Hepatocyte (in vitro differentiated cells): ENCODE data around the gene EIF3B. TPM values are rescaled to one million over a fixed set of nuclear protein-coding genes. Genes with fewer than 3 reads are reported as not detected.
"Not testable (repeated sequence)": the region's sequence is repeated elsewhere in the genome, so short reads cannot be mapped to it uniquely, and the experiment has no call there.

Experiments
- DNase-seq: peaks from one replicate; pipeline ENCODE4 v3.0.0-alpha.2; 2016; ENCODE audit warnings: low spot score
- H2AFZ ChIP-seq: fragments of 200-600 bp; sonication (generic); 2 replicates; pipeline ENCODE4 v1.6.0; 2016; ENCODE audit warnings: antibody characterized with exemption, mild to moderate bottlenecking
- H3K27ac ChIP-seq: fragments of 200-600 bp; sonication (generic); 2 replicates; pipeline ENCODE4 v1.5.1; 2016; ENCODE audit warnings: mild to moderate bottlenecking
- H3K27me3 ChIP-seq: fragments of 200-600 bp; sonication (generic); 2 replicates; pipeline ENCODE4 v1.6.1; 2016
- H3K36me3 ChIP-seq: fragments of 200-600 bp; sonication (generic); replicated peaks from 2 replicates; pipeline ENCODE4 v1.5.1; 2016; ENCODE audit warnings: low read depth; ENCODE audit not compliant: insufficient read depth
- H3K4me1 ChIP-seq: fragments of 200-600 bp; sonication (generic); 2 replicates; pipeline ENCODE4 v1.5.1; 2016; ENCODE audit warnings: mild to moderate bottlenecking, moderate library complexity; ENCODE audit not compliant: insufficient read depth
- H3K4me2 ChIP-seq: fragments of 200-600 bp; sonication (generic); 2 replicates; pipeline ENCODE4 v1.6.0; 2016
- H3K4me3 ChIP-seq: fragments of 200-600 bp; sonication (generic); 2 replicates; pipeline ENCODE4 v1.5.1; 2016; ENCODE audit warnings: mild to moderate bottlenecking
- H3K79me2 ChIP-seq: fragments of 200-600 bp; sonication (generic); 2 replicates; pipeline ENCODE4 v1.6.0; 2017; ENCODE audit warnings: mild to moderate bottlenecking
- H3K9me2 ChIP-seq: fragments of 200-600 bp; sonication (generic); replicated peaks from 2 replicates; pipeline ENCODE4 v1.6.0; 2017; ENCODE audit warnings: mild to moderate bottlenecking; ENCODE audit not compliant: insufficient read depth
- H3K9me3 ChIP-seq: fragments of 200-600 bp; sonication (generic); 2 replicates; pipeline ENCODE4 v1.5.1; 2016; ENCODE audit warnings: low read depth, mild to moderate bottlenecking
- H4K20me1 ChIP-seq: fragments of 200-600 bp; sonication (generic); 2 replicates; pipeline ENCODE4 v1.6.0; 2016; ENCODE audit warnings: mild to moderate bottlenecking; ENCODE audit not compliant: insufficient read depth, poor library complexity, severe bottlenecking
- EZH2 ChIP-seq: fragments of 200-600 bp; sonication (generic); IDR thresholded peaks from 2 replicates; pipeline ENCODE4 v1.6.1; 2016; ENCODE audit warnings: antibody characterized with exemption, mild to moderate bottlenecking, borderline replicate concordance
- EZH2phosphoT487 ChIP-seq: fragments of 200-600 bp; sonication (generic); IDR thresholded peaks from one replicate; pipeline ENCODE4 v1.6.1; 2018; ENCODE audit warnings: antibody characterized with exemption, mild to moderate bottlenecking, low read depth, moderate library complexity; ENCODE audit not compliant: unreplicated experiment, severe bottlenecking
- WGBS: methylation state at CpG from one replicate; pipeline ENCODE4 v1.1.6; 2016; ENCODE audit warnings: low lambda C conversion rate; ENCODE audit errors: missing lambda C conversion rate; 5-methylcytosine and 5-hydroxymethylcytosine counted together
- polyA plus RNA-seq: library from polyadenylated mRNA; unstranded; fragments of >200 nt; fragmentation: Nextera tagmentation; extraction: Ambion mirVana; gene quantifications from 2 replicates; pipeline ENCODE4 v1.2.1, GENCODE V29; 2016
- total RNA-seq: library from RNA; depleted of rRNA; stranded (reverse); fragments of >200 nt; gene quantifications from 2 replicates; pipeline ENCODE4 v1.2.3, GENCODE V29; 2014
- TF ChIP-seq, protein P1 (sequence below): fragments of 200-600 bp; sonication (generic); IDR thresholded peaks from 2 replicates; pipeline ENCODE4 v1.5.1; 2016; ENCODE audit warnings: antibody characterized with exemption, mild to moderate bottlenecking; ENCODE audit not compliant: poor library complexity

The EIF3B gene
- total and polyA plus RNA-seq, 2 experiments from 2014 or later: 122 to 145 TPM

GRCh38 chr7:2388637-2388954 lies 34.0 kb downstream of the EIF3B start:
- TF ChIP-seq EZH2phosphoT487 (no peak), EZH2 (no peak)
- TF ChIP-seq, protein P1, sequence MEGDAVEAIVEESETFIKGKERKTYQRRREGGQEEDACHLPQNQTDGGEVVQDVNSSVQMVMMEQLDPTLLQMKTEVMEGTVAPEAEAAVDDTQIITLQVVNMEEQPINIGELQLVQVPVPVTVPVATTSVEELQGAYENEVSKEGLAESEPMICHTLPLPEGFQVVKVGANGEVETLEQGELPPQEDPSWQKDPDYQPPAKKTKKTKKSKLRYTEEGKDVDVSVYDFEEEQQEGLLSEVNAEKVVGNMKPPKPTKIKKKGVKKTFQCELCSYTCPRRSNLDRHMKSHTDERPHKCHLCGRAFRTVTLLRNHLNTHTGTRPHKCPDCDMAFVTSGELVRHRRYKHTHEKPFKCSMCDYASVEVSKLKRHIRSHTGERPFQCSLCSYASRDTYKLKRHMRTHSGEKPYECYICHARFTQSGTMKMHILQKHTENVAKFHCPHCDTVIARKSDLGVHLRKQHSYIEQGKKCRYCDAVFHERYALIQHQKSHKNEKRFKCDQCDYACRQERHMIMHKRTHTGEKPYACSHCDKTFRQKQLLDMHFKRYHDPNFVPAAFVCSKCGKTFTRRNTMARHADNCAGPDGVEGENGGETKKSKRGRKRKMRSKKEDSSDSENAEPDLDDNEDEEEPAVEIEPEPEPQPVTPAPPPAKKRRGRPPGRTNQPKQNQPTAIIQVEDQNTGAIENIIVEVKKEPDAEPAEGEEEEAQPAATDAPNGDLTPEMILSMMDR: no peak
- Histone ChIP-seq H3K9me3 (no peaks in the 10 kb centered on the region), H3K4me1 (peaks cover 5% of the 10 kb centered on the region), H4K20me1 (no peaks in the 10 kb centered on the region), H2AFZ (no peak overlapping the region), H3K27me3 (no peaks in the 10 kb centered on the region), H3K4me3 (no peak overlapping the region), H3K9me2 (no peaks in the 10 kb centered on the region), H3K79me2 (no peaks in the 10 kb centered on the region), H3K27ac (no peak overlapping the region), H3K4me2 (no peak overlapping the region), H3K36me3 (no peaks in the 10 kb centered on the region)
- WGBS: 97% methylated on average over 5 of the region's 5 CpGs
- DNase-seq: no peak

DNA sequence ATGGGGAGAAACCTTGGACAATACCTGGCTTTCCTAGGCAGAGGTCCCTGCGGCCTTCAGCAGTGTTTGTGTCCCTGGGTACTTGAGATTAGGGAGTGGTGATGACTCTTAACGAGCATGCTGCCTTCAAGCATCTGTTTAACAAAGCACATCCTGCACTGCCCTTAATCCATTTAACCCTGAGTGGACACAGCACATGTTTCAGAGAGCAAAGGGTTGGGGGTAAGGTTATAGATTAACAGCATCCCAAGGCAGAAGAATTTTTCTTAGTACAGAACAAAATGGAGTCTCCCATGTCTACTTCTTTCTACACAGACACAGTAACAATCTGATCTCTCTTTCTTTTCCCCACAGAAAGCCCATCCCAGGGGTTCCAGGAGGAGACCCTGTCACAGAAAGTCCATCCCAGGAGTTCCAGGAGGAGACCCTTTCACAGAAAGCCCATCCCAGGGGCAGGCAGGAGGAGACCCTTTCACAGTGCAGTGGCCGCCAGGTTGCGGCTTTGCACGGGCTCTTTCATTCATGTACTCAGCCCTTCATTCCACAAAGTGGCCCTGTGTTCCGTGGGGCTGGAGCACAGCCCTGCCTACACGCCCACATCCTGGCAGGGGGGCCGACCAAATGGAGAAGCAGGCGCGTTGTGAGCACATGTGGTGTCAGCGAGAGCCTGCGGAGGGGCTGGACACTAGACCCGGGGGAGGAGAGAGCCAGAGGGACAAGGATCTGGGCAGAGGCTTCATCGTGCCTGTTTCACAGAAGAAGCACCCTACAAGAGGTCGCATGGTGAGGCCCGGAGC lies 35.6 kb downstream of the EIF3B start:
- DNase-seq, H3K4me2 ChIP-seq, H3K9me2 ChIP-seq, H3K4me1 ChIP-seq, H3K36me3 ChIP-seq, H3K4me3 ChIP-seq, H3K27me3 ChIP-seq, H4K20me1 ChIP-seq, H3K9me3 ChIP-seq, H3K79me2 ChIP-seq: not testable (repeated sequence)
- H3K27ac ChIP-seq: peak overlapping the region; percentile 75
- WGBS: 64% methylated on average over 16 of the region's 16 CpGs
- H2AFZ ChIP-seq: peak overlapping the region; percentile 66

DNA sequence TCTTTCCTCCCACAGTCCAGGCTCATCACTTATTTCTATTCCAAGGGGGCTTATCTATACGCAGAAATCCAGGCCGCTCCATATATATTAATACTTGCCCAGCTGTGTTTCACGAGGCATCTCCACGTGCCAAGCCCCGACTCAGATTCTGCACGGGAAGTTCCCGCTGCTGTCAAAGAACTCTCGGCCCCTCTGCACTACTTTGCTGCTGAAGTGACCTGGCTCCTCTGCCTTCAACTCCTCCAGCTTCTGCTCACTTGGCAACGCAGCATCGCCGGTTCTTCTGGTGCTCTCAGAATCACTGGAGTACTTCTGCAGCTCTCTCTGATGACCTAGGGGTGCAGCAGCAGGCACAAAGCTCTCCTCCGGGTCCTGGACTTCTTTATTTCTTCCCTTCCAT lies 39.1 kb downstream of the EIF3B start:
- H3K9me2 ChIP-seq: no peaks in the 10 kb centered on the region
- no peak overlapping the region for H2AFZ ChIP-seq
- no peak overlapping the region for H3K4me2 ChIP-seq
- no peak overlapping the region for H3K27ac ChIP-seq
- no peaks in the 10 kb centered on the region for H4K20me1 ChIP-seq
- no peaks in the 10 kb centered on the region for H3K27me3 ChIP-seq
- TF ChIP-seq EZH2: no peak
- H3K36me3 ChIP-seq: no peaks in the 10 kb centered on the region
- no peaks in the 10 kb centered on the region for H3K79me2 ChIP-seq
- peaks cover 5% of the 10 kb centered on the region for H3K4me1 ChIP-seq
- DNase-seq: no peak
- 87% methylated on average over 12 of the region's 12 CpGs for WGBS
- no peak overlapping the region for H3K4me3 ChIP-seq
- no peaks in the 10 kb centered on the region for H3K9me3 ChIP-seq

DNA sequence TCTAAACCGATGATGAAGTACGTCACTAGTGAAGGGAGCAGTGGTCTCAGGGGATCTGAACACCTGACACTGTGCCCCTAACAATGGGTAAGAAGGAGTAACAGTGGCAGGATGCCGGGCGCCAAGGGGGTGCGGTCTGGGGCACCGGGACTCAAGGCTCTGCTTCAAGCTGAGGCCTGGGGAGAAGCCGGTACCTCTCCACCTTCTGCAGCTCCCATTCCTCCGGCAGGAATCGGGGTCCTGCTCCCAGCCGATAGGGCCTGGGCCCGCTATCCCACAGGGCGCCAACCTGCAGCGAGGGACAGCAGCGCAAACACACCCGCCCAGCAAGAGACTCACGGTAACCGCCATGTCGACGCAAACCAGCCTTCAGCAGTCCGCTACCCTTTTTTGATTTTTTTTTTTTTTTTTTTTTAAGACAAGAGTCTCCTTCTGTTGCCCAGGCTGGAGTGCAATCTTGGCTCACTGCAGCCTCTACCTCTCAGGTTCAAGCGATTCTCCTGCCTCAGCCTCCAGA lies 40.0 kb downstream of the EIF3B start:
- DNase-seq: no peak
- H3K79me2 ChIP-seq: no peaks in the 10 kb centered on the region
- WGBS: 94% methylated on average over 21 of the region's 21 CpGs

More for the DNA sequence above, 40.0 kb downstream of the EIF3B start:
- H3K4me3 ChIP-seq: no peak overlapping the region
- H3K9me3 ChIP-seq: no peaks in the 10 kb centered on the region
- H3K27ac ChIP-seq: no peak overlapping the region
- no peak overlapping the region for H2AFZ ChIP-seq
- H3K4me2 ChIP-seq: no peak overlapping the region
- H3K36me3 ChIP-seq: no peaks in the 10 kb centered on the region
- peaks cover 5% of the 10 kb centered on the region for H3K4me1 ChIP-seq
- TF ChIP-seq, protein P1: no peak
- no peak for TF ChIP-seq EZH2phosphoT487
- no peak for TF ChIP-seq EZH2
- no peaks in the 10 kb centered on the region for H3K27me3 ChIP-seq
- no peaks in the 10 kb centered on the region for H3K9me2 ChIP-seq
- H4K20me1 ChIP-seq: no peaks in the 10 kb centered on the region
